SK-N-SH (cell line): ENCODE results near the gene EFNB2. TPM values are rescaled to one million over a fixed set of nuclear protein-coding genes. Genes with fewer than 3 reads are reported as not detected.

Experiments used
- CTCF ChIA-PET: fragments of 300-600, 350-600 bp; formaldehyde crosslinking; extraction: SDS; loops from one replicate; lab custom pipeline; 2021; lab: Yijun Ruan, JAX
- POLR2A ChIA-PET: fragments of 350-600 bp; sonication (Branson Sonifier 250); formaldehyde crosslinking; extraction: SDS; loops from one replicate; lab custom pipeline; 2020; ENCODE audit warnings: antibody characterized with exemption, inconsistent platforms; lab: Yijun Ruan, JAX
- DNase-seq: peaks from one replicate; pipeline ENCODE4 v3.0.0; 2012
- H2AFZ ChIP-seq: fragments of 200-600 bp; sonication (generic); 2 replicates; pipeline ENCODE4 v1.8.1; 2016; ENCODE audit warnings: antibody characterized with exemption, mild to moderate bottlenecking, low read depth
- H3F3A ChIP-seq: fragments of 200-600 bp; sonication (generic); replicated peaks from 2 replicates; pipeline ENCODE3; 2016; ENCODE audit warnings: antibody characterized with exemption, mild to moderate bottlenecking; ENCODE audit not compliant: insufficient read depth
- H3K27ac ChIP-seq, 2 experiments: fragments of 200-500 bp in 1 of 2; fragments of 200-600 bp in 1 of 2; sonication (Bioruptor generic) in 1 of 2; sonication (generic), shearing (Covaris generic) in 1 of 2; 2 replicates each; pipeline versions ENCODE4 v1.5.1 to v1.6.1; 2014 to 2016; ENCODE audit warnings: low read depth in 2 of 2, inconsistent platforms in 1 of 2, low read length in 1 of 2, mild to moderate bottlenecking in 1 of 2, mixed read lengths in 1 of 2
- H3K27me3 ChIP-seq: fragments of 200-600 bp; sonication (generic), shearing (Covaris generic); 2 replicates; pipeline ENCODE4 v1.6.1; 2016; ENCODE audit warnings: mixed run types; ENCODE audit not compliant: insufficient read depth
- H3K36me3 ChIP-seq, 2 experiments: fragments of 200-500 bp in 1 of 2; fragments of 200-600 bp in 1 of 2; sonication (Bioruptor generic) in 1 of 2; sonication (generic) in 1 of 2; replicated peaks in 1 of 2; 2 replicates each; pipeline versions ENCODE3 to v1.5.1; 2014 to 2016; ENCODE audit warnings: low read length in 1 of 2, mild to moderate bottlenecking in 1 of 2; ENCODE audit not compliant: insufficient read depth in 2 of 2, control insufficient read depth in 1 of 2
- H3K4me1 ChIP-seq, 2 experiments: fragments of 200-500 bp in 1 of 2; fragments of 200-600 bp in 1 of 2; sonication (Bioruptor generic) in 1 of 2; sonication (generic), shearing (Covaris generic) in 1 of 2; 2 replicates each; pipeline versions ENCODE4 v1.5.1 to v1.6.1; 2014 to 2016; ENCODE audit warnings: low read depth in 1 of 2, low read length in 1 of 2, mixed run types in 1 of 2; ENCODE audit not compliant: insufficient read depth in 2 of 2, control insufficient read depth in 1 of 2
- H3K4me2 ChIP-seq: fragments of 200-600 bp; sonication (generic), shearing (Covaris generic); 2 replicates; pipeline ENCODE4 v1.6.1; 2017; ENCODE audit warnings: mixed run types
- H3K4me3 ChIP-seq, 2 experiments: fragments of 200-500 bp in 1 of 2; fragments of 200-600 bp in 1 of 2; sonication (Bioruptor generic) in 1 of 2; sonication (generic), shearing (Covaris generic) in 1 of 2; 2 replicates each; pipeline versions ENCODE4 v1.5.1 to v1.8.1; 2014 to 2016; ENCODE audit warnings: low read depth in 2 of 2, inconsistent platforms in 1 of 2, low read length in 1 of 2, mild to moderate bottlenecking in 1 of 2, mixed read lengths in 1 of 2, moderate library complexity in 1 of 2
- H3K79me2 ChIP-seq: fragments of 200-600 bp; sonication (generic); 2 replicates; pipeline ENCODE4 v1.8.1; 2017; ENCODE audit warnings: mild to moderate bottlenecking; ENCODE audit not compliant: insufficient read depth
- H3K9ac ChIP-seq: fragments of 200-600 bp; sonication (generic); 2 replicates; pipeline ENCODE4 v1.6.1; 2017; ENCODE audit warnings: mixed run types
- H3K9me2 ChIP-seq: fragments of 200-600 bp; sonication (generic); 2 replicates; pipeline ENCODE4 v1.6.1; 2017; ENCODE audit warnings: mixed run types
- H3K9me3 ChIP-seq: fragments of 200-600 bp; sonication (generic); 2 replicates; pipeline ENCODE4 v1.6.1; 2017; ENCODE audit warnings: mixed run types, mild to moderate bottlenecking, moderate library complexity
- H4K20me1 ChIP-seq: fragments of 200-600 bp; sonication (generic); 2 replicates; pipeline ENCODE4 v1.6.1; 2017; ENCODE audit warnings: mild to moderate bottlenecking, mixed run types; ENCODE audit not compliant: insufficient read depth
- CHD2 ChIP-seq: fragments of 150-350 bp; IDR thresholded peaks from 2 replicates; pipeline ENCODE4 v1.6.1; 2018; ENCODE audit warnings: low read length; ENCODE audit not compliant: partially characterized antibody
- ELF1 ChIP-seq: IDR thresholded peaks from 2 replicates; pipeline ENCODE4 v1.4.0; 2012
- EP300 ChIP-seq, 2 experiments: IDR thresholded peaks; 2 replicates each; pipeline versions ENCODE4 v1.4.0 to v1.6.1; 2012; ENCODE audit warnings: borderline replicate concordance in 1 of 2, low read depth in 1 of 2, low read length in 1 of 2
- FOXJ3 ChIP-seq: sonication (generic); formaldehyde crosslinking; IDR thresholded peaks from 2 replicates; pipeline ENCODE4 v1.5.1; 2020; ENCODE audit warnings: mild to moderate bottlenecking, missing genetic modification reagents
- RAD21 ChIP-seq: IDR thresholded peaks from 2 replicates; pipeline ENCODE4 v1.6.1; 2012; ENCODE audit warnings: mild to moderate bottlenecking, low read length
- REST ChIP-seq: IDR thresholded peaks from 2 replicates; pipeline ENCODE4 v1.6.1; 2012; ENCODE audit warnings: mild to moderate bottlenecking, low read depth, low read length, moderate library complexity
- SMC3 ChIP-seq: IDR thresholded peaks from 2 replicates; pipeline ENCODE4 v1.6.1; 2012; ENCODE audit warnings: low read depth, low read length, improper control_type of control experiment
- WGBS: methylation state at CpG from one replicate; pipeline ENCODE4 v1.1.6; 2017; ENCODE audit warnings: low lambda C conversion rate; 5-methylcytosine and 5-hydroxymethylcytosine counted together
- polyA plus RNA-seq, 3 experiments: library from polyadenylated mRNA; depleted of rRNA; stranded (reverse); fragments of >200 nt; gene quantifications; 2 replicates each; pipeline ENCODE4 v1.2.3, GENCODE V29; 2012
- TF ChIP-seq, protein P1 (sequence below): IDR thresholded peaks from 2 replicates; pipeline ENCODE4 v1.4.0; 2012; ENCODE audit warnings: low read depth
- TF ChIP-seq, protein P2 (sequence below): fragments of 200-600 bp; sonication (generic); IDR thresholded peaks from 2 replicates; pipeline ENCODE4 v1.6.1; 2017; ENCODE audit warnings: antibody characterized with exemption, mild to moderate bottlenecking, moderate library complexity

Gene EFNB2
- polyA plus RNA-seq, 1 of the 3 experiments (the other 2 are of a cell fraction), result 3.0 TPM

GRCh38 chr13:106533101-106533942 is 2.1 kb downstream of the EFNB2 start:
- CTCF ChIA-PET, result interaction anchor here (0.7 to 7.1 kb wide), 8 partner anchors 8 to 1962 kb away, joined by 3 to 58 read pairs (median 3); partner anchors contain the start of gene ARGLU1
- peaks cover 0 to 30% of the 10 kb centered on the region in 2 experiments; a peak in 2 of 4 replicates for H3K4me1 ChIP-seq
- no peaks in the 10 kb centered on the region; the same call in 1 of the 2 replicates for H4K20me1 ChIP-seq
- H2AFZ ChIP-seq, result peak overlapping the region; percentile 10; the same call in 1 of the 2 replicates
- 12% methylated on average over 26 of the region's 44 CpGs for WGBS
- peak; percentile 84 for DNase-seq
- H3F3A ChIP-seq, result peaks cover 17% of the 10 kb centered on the region
- H3K9ac ChIP-seq, result peak overlapping the region; percentile 11; the same call in 1 of the 2 replicates
- peaks cover 26% of the 10 kb centered on the region; the same call in 1 of the 2 replicates for H3K79me2 ChIP-seq
- no peaks in the 10 kb centered on the region for H3K9me2 ChIP-seq
- POLR2A ChIA-PET, result no interaction called here
- no peaks in the 10 kb centered on the region for H3K9me3 ChIP-seq
- TF ChIP-seq, protein P1, sequence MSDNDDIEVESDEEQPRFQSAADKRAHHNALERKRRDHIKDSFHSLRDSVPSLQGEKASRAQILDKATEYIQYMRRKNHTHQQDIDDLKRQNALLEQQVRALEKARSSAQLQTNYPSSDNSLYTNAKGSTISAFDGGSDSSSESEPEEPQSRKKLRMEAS, result no peak
- TF ChIP-seq CHD2 (peak; percentile 90), REST (0 out of 2 replicates have a peak, but pooled peaks have one; percentile 28), SMC3 (peak; percentile 67), ELF1 (no peak), FOXJ3 (CRISPR knock-in tag) (no peak), RAD21 (peak; percentile 81), EP300 (IDR thresholded peaks at IDR 0.05; ENCODE audit: borderline replicate concordance in 1 of 2, low read depth in 1 of 2, low read length in 1 of 2) (no peak; a peak in 1 of 4 replicates)
- TF ChIP-seq, protein P2, sequence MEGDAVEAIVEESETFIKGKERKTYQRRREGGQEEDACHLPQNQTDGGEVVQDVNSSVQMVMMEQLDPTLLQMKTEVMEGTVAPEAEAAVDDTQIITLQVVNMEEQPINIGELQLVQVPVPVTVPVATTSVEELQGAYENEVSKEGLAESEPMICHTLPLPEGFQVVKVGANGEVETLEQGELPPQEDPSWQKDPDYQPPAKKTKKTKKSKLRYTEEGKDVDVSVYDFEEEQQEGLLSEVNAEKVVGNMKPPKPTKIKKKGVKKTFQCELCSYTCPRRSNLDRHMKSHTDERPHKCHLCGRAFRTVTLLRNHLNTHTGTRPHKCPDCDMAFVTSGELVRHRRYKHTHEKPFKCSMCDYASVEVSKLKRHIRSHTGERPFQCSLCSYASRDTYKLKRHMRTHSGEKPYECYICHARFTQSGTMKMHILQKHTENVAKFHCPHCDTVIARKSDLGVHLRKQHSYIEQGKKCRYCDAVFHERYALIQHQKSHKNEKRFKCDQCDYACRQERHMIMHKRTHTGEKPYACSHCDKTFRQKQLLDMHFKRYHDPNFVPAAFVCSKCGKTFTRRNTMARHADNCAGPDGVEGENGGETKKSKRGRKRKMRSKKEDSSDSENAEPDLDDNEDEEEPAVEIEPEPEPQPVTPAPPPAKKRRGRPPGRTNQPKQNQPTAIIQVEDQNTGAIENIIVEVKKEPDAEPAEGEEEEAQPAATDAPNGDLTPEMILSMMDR, result peak; percentile 68
- TF ChIP-seq, all 33 proteins: peak for 5
- no peaks in the 10 kb centered on the region for H3K36me3 ChIP-seq
- peak overlapping the region; percentile 65 to 77 for H3K4me3 ChIP-seq
- H3K27ac ChIP-seq, result peak overlapping the region; percentile 20 to 82; a peak in 3 of 4 replicates
- no peaks in the 10 kb centered on the region for H3K27me3 ChIP-seq
- peak overlapping the region; percentile 76 for H3K4me2 ChIP-seq
